NT2/D1 (cell line): ENCODE results near the gene RGL2.

Source experiments
- DNase-seq: peaks from one replicate; pipeline ENCODE4 v3.0.0-alpha.2; 2011; ENCODE audit warnings: low read depth, low spot score
- H3K27me3 ChIP-seq: 2 replicates; pipeline ENCODE4 v1.6.0; 2011; ENCODE audit warnings: mild to moderate bottlenecking; ENCODE audit not compliant: insufficient read length, insufficient read depth
- H3K36me3 ChIP-seq: 2 replicates; pipeline ENCODE4 v1.6.1; 2011; ENCODE audit warnings: mild to moderate bottlenecking, low read length, mixed read lengths; ENCODE audit not compliant: insufficient read depth, insufficient read length
- H3K4me1 ChIP-seq: 2 replicates; pipeline ENCODE4 v1.5.1; 2011; ENCODE audit not compliant: insufficient read depth, insufficient read length
- H3K4me3 ChIP-seq: 2 replicates; pipeline ENCODE4 v1.5.1; 2011; ENCODE audit warnings: low read depth; ENCODE audit not compliant: insufficient read length
- H3K9ac ChIP-seq: 2 replicates; pipeline ENCODE4 v1.6.0; 2011; ENCODE audit warnings: low read depth; ENCODE audit not compliant: insufficient read length
- H3K9me3 ChIP-seq: 2 replicates; pipeline ENCODE4 v1.5.1; 2011; ENCODE audit warnings: mild to moderate bottlenecking, low read length; ENCODE audit not compliant: insufficient read depth
- SUZ12 ChIP-seq: IDR thresholded peaks from 2 replicates; pipeline ENCODE4 v1.6.1; 2011; ENCODE audit not compliant: insufficient read length, insufficient read depth; ENCODE audit errors: extremely low read depth
- YY1 ChIP-seq: IDR thresholded peaks from 2 replicates; pipeline ENCODE4 v1.6.1; 2011; ENCODE audit not compliant: insufficient read length, insufficient read depth
- ZNF274 ChIP-seq: IDR thresholded peaks from 2 replicates; pipeline ENCODE4 v1.6.1; 2011; ENCODE audit warnings: mild to moderate bottlenecking, low read depth, low read length

The RGL2 gene

DNA sequence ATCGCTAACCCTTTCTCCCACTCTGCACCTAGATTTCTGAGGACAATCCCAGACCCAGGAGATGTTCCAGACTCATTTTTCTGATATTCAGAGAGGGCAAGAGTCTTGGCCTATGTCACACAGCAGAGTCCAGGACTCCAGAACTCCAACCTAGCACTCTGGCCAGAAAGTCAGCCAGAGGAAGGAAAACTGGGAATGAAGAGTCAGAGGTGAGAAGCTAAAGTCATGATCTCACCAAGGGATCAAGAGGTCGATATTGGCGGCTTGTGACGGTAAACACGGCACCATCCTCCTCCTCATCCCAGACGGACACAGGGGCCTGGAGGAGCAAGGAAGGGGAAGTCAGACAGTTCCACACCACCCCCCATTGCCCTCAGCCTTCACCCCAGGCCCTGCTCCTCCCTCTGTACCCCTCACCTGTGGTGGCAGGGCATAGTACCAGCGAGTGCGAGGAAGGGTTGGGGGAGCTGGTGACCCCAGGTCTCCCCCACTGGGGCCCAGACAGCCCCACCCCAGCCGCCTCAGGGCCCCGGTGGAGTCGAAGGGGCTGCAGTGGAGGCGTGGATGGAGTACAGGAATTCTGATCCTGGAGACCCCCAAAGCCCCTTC lies 1.8 kb downstream of the RGL2 start:
- H3K4me1 ChIP-seq, result peaks cover 4% of the 10 kb centered on the region
- peak overlapping the region; percentile 50 for H3K4me3 ChIP-seq
- TF ChIP-seq ZNF274, result no peak
- no peak for TF ChIP-seq SUZ12
- TF ChIP-seq YY1, result no peak
- DNase-seq, result no peak
- H3K9me3 ChIP-seq, result no peaks in the 10 kb centered on the region
- peaks cover 23% of the 10 kb centered on the region for H3K36me3 ChIP-seq
- peak overlapping the region; percentile 70 for H3K9ac ChIP-seq
- H3K27me3 ChIP-seq, result no peaks in the 10 kb centered on the region

DNA sequence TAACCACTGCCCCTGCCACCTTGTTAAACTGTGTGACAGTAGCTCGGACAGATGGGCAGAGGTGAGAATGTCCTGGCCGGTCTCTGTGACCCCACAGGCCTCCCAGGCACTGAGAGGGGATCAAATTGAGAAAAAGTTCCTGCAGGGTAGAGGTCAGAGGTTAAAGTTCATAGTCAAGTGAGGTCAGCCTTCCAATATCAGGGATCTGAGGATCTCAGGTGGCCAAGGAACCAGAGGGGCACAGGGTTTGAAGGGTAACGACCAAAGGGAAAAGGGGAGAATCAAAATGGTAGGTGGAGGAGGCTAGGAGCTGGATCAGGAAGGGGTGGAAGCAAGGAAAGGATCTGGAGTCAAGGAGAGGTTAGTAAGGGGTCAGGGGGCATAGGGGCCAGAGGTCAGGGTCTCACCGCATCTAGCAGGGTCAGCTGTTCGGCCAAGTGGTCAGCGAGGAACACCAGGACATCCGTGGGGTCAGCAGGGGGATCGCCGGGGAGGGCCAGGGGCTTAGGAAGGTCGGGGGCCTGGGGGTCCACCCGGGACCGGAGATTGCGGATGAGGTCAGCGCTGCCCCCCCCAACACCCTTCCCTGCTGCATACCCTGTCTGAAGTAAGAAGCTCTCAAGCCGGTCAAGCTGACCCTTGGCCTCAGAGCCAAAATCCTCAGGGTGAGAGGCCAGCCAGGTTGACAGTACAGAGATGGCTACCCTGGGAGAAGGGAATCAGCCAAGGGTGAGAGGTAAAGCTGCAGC lies 2.9 kb downstream of the RGL2 start:
- Histone ChIP-seq H3K9me3 (no peaks in the 10 kb centered on the region), H3K27me3 (no peaks in the 10 kb centered on the region), H3K4me3 (no peak overlapping the region), H3K36me3 (peaks cover 28% of the 10 kb centered on the region), H3K9ac (peak overlapping the region; percentile 42), H3K4me1 (peaks cover 4% of the 10 kb centered on the region)
- no peak for DNase-seq
- TF ChIP-seq SUZ12 (no peak), YY1 (no peak), ZNF274 (no peak)

DNA sequence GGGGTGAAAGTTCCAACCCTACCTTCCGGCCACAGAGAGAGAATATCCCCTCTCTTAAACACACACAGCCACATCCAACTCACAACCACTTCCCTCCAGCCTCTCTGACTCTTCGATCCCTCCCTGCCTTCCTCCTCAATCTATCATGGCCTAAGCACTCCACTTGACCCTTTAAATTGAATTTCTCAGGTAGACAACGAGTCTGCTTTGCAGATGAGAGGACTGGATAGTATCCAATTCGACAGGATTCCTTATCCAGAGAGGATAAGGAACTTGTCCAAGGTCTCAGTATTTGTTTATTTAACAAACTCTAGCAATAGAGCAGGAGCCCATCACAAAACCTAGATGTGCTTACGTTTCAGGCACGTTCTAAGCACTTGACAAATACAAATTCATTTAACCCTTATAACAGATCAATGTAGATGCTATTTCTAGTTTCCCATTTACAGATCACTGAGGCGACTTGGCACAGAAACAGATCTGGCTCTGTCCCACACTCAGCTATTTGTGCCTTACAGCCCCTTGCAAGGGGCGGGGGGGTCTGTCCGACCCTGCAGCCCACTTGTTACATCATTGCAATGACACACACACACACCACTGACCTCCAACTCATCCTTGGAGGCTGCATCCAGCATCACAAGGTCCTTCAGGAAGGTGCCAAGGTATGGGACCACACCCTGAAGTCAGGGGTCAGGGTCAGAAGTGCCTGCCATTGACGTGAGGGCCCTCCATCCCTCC lies 4.5 kb downstream of the RGL2 start:
- TF ChIP-seq ZNF274, result no peak
- no peak for TF ChIP-seq SUZ12
- no peak for TF ChIP-seq YY1
- no peak overlapping the region for H3K9ac ChIP-seq
- peaks cover 4% of the 10 kb centered on the region for H3K4me1 ChIP-seq
- H3K9me3 ChIP-seq, result no peaks in the 10 kb centered on the region
- peaks cover 37% of the 10 kb centered on the region for H3K36me3 ChIP-seq
- H3K27me3 ChIP-seq, result no peaks in the 10 kb centered on the region
- DNase-seq, result no peak
- H3K4me3 ChIP-seq, result no peak overlapping the region

DNA sequence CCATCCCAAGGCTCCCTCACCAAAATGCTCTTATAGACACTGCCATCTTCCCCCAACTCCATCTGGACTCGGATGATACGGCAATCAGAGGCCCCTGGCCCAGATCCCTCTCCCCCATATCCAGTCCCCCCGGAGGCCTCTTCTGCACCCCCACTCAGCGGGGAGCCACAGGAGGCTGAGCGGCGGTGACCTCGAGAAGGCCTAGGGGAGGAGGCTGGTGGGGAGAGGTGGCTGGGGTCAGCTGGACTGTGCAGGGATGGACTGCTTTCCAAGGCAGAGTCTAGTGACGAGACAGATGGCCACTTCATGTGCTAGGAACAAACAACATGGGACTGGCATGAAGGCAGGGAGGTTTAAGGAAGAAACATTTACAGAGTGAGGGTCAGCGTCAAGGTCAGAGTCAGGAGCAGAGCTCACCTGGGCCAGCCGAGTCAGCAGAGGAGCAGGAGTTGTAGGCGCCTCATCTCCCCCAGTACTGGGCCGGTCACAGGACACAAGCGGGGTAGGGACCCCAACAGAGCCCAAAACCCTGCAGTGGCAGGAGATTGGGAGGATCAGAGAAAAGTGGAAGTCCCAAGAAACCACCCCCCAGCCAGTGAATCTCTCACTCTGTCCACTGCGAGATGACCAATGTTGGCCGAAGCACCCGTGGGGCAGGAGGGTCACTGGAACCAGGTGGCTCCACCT lies 5.6 kb downstream of the RGL2 start:
- H3K27me3 ChIP-seq, result no peaks in the 10 kb centered on the region
- no peak overlapping the region for H3K9ac ChIP-seq
- peaks cover 4% of the 10 kb centered on the region for H3K4me1 ChIP-seq
- H3K4me3 ChIP-seq, result no peak overlapping the region
- H3K36me3 ChIP-seq, result peaks cover 41% of the 10 kb centered on the region
- no peak for DNase-seq
- no peaks in the 10 kb centered on the region for H3K9me3 ChIP-seq
- no peak for TF ChIP-seq YY1
- no peak for TF ChIP-seq ZNF274
- no peak for TF ChIP-seq SUZ12

DNA sequence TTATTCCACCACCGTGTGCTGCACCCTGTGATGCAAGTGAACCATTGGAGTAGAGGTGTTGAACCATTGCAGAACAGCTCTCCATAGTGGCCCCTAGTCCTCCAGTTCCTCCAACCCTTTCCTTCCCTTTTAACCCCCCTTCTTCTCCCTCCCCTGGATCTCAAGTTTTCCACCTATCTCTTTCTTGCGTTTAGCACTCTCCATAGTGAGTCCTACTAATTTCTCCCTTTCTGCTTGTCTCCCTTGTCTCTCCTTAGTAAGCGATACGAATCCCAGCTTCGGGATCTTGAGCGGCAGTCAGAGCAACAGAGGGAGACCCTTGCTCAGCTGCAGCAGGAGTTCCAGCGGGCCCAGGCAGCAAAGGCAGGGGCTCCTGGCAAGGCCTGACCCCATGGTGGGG lies 8.3 kb downstream of the RGL2 start:
- no peaks in the 10 kb centered on the region for H3K9me3 ChIP-seq
- DNase-seq, result no peak
- peak overlapping the region; percentile 93 for H3K4me3 ChIP-seq
- peak overlapping the region; percentile 97 for H3K9ac ChIP-seq
- peaks cover 60% of the 10 kb centered on the region for H3K36me3 ChIP-seq
- peaks cover 2% of the 10 kb centered on the region for H3K4me1 ChIP-seq
- TF ChIP-seq SUZ12 (no peak), YY1 (no peak), ZNF274 (no peak)
- no peaks in the 10 kb centered on the region for H3K27me3 ChIP-seq

DNA sequence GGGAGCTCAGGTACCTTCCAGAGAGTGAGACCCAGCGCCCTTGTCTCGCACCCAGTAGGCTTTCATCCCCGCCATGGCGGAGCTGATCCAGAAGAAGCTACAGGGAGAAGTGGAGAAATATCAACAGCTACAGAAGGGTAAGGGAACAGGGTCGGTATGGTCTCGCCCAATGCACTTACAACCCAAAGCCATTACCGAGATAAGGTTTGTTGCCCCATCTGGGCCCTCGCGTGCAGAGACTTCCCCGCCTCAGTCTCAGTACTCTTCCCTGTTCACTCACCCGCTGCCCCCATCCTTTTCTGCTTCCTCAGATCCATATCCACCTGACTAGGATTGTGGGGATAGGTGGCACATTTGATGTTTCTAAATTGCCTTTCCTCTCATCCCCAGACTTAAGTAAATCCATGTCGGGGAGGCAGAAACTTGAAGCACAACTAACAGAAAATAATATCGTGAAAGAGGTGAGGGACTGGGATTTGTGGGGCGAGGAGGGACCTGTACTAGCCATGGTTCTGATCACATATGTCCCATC lies 8.9 kb downstream of the RGL2 start:
- H3K4me1 ChIP-seq, result peaks cover 2% of the 10 kb centered on the region
- H3K9me3 ChIP-seq, result no peaks in the 10 kb centered on the region
- H3K9ac ChIP-seq, result peak overlapping the region; percentile 97
- peak overlapping the region; percentile 93 for H3K4me3 ChIP-seq
- TF ChIP-seq SUZ12, result no peak
- no peak for TF ChIP-seq ZNF274
- no peak for DNase-seq
- no peaks in the 10 kb centered on the region for H3K27me3 ChIP-seq
- peaks cover 65% of the 10 kb centered on the region for H3K36me3 ChIP-seq
